ENCODE results near the gene BPHL.

GRCh38 chr6:3199382-3199781 is 80.9 kb downstream of the BPHL start:
- TF ChIP-seq CTCF (IDR thresholded peaks at IDR 0.05 in 2 of 3, conservative IDR thresholded peaks at IDR 0.05 in 1 of 3; ENCODE audit: control insufficient read depth in 2 of 3, extremely low read depth in 1 of 3, insufficient read depth in 1 of 3, low read depth in 3 of 3, low read length in 3 of 3) (no peak), POLR2AphosphoS5 (IDR thresholded peaks at IDR 0.05; ENCODE audit: low read length) (no peak), EZH2 (IDR thresholded peaks at IDR 0.05; ENCODE audit: borderline replicate concordance, control insufficient read depth, low read depth, low read length) (no peak)
